Astrocyte (in vitro differentiated cells and primary cell): ENCODE data around the gene PIGU. TPM values are rescaled to one million over a fixed set of nuclear protein-coding genes. Genes with fewer than 3 reads are reported as not detected.

Experiments
- DNase-seq: peaks from one replicate; pipeline ENCODE4 v3.0.0-alpha.2; 2010; ENCODE audit warnings: low read depth
- FAIRE-seq: peaks from 2 replicates; lab custom pipeline; 2011; peaks lifted over from hg19 to GRCh38; lab: Jason Lieb, UNC
- H2AFZ ChIP-seq: 2 replicates; pipeline ENCODE4 v1.6.0; 2012; ENCODE audit warnings: low read depth, low read length, inconsistent platforms
- H3K27ac ChIP-seq: 2 replicates; pipeline ENCODE4 v1.5.1; 2011; ENCODE audit warnings: low read depth, low read length, inconsistent platforms
- H3K27me3 ChIP-seq: 2 replicates; pipeline ENCODE4 v1.6.0; 2011; ENCODE audit warnings: low read length, inconsistent platforms; ENCODE audit not compliant: insufficient read depth
- H3K36me3 ChIP-seq: 2 replicates; pipeline ENCODE4 v1.5.1; 2011; ENCODE audit warnings: low read length, inconsistent platforms; ENCODE audit not compliant: insufficient read depth
- H3K4me1 ChIP-seq: 2 replicates; pipeline ENCODE4 v1.5.1; 2011; ENCODE audit warnings: low read length, inconsistent platforms; ENCODE audit not compliant: insufficient read depth
- H3K4me2 ChIP-seq: 2 replicates; pipeline ENCODE4 v1.6.0; 2012; ENCODE audit warnings: low read length, inconsistent platforms
- H3K4me3 ChIP-seq: 2 replicates; pipeline ENCODE4 v1.5.1; 2011; ENCODE audit warnings: low read depth, mild to moderate bottlenecking, low read length, inconsistent platforms; ENCODE audit not compliant: insufficient read depth
- H3K79me2 ChIP-seq: 2 replicates; pipeline ENCODE4 v1.6.0; 2012; ENCODE audit warnings: mild to moderate bottlenecking, low read length, inconsistent platforms; ENCODE audit not compliant: insufficient read depth
- H3K9ac ChIP-seq: 2 replicates; pipeline ENCODE4 v1.6.0; 2012; ENCODE audit warnings: mild to moderate bottlenecking, low read length, inconsistent platforms
- H3K9me3 ChIP-seq: 2 replicates; pipeline ENCODE4 v1.5.1; 2012; ENCODE audit warnings: low read depth, mild to moderate bottlenecking, low read length, inconsistent platforms; ENCODE audit not compliant: insufficient read depth
- H4K20me1 ChIP-seq: 2 replicates; pipeline ENCODE4 v1.6.0; 2012; ENCODE audit warnings: low read length, inconsistent platforms; ENCODE audit not compliant: insufficient read depth
- H3K27ac Mint-ChIP-seq: one replicate; pipeline ENCODE4 v1.8.0; 2021; ENCODE audit warnings: mild to moderate bottlenecking, mixed read lengths; ENCODE audit not compliant: unreplicated experiment
- H3K27me3 Mint-ChIP-seq: one replicate; pipeline ENCODE4 v1.8.0; 2021; ENCODE audit warnings: low read depth, mixed read lengths; ENCODE audit not compliant: unreplicated experiment
- H3K36me3 Mint-ChIP-seq: one replicate; pipeline ENCODE4 v1.8.0; 2021; ENCODE audit warnings: low read depth, mixed read lengths; ENCODE audit not compliant: unreplicated experiment
- H3K4me1 Mint-ChIP-seq: one replicate; pipeline ENCODE4 v1.8.0; 2021; ENCODE audit warnings: low read depth, mixed read lengths; ENCODE audit not compliant: unreplicated experiment
- H3K4me3 Mint-ChIP-seq: one replicate; pipeline ENCODE4 v1.8.0; 2021; ENCODE audit warnings: mild to moderate bottlenecking, moderate library complexity, mixed read lengths; ENCODE audit not compliant: unreplicated experiment
- H3K9me3 Mint-ChIP-seq: one replicate; pipeline ENCODE4 v1.8.0; 2021; ENCODE audit warnings: mild to moderate bottlenecking, mixed read lengths; ENCODE audit not compliant: unreplicated experiment
- CTCF ChIP-seq: IDR thresholded peaks from 2 replicates; pipeline ENCODE4 v1.5.1; 2011; ENCODE audit warnings: low read depth, mild to moderate bottlenecking, inconsistent platforms, low read length, moderate library complexity; ENCODE audit not compliant: insufficient read depth
- EZH2 ChIP-seq: IDR thresholded peaks from 2 replicates; pipeline ENCODE4 v1.6.1; 2012; ENCODE audit warnings: mild to moderate bottlenecking, low read length, inconsistent platforms; ENCODE audit not compliant: insufficient read depth
- total RNA-seq: library from RNA; stranded (reverse); gene quantifications from 2 replicates; pipeline ENCODE4 v1.2.1, GENCODE V29; 2021

Gene PIGU
- total RNA-seq, 1 donor from 2014 or later, result 16.7 TPM

GRCh38 chr20:34709831-34710567 lies 33.1 kb upstream of the PIGU start:
- Mint-ChIP-seq H3K4me3 (peak overlapping the region; percentile 74), H3K9me3 (no peaks in the 10 kb centered on the region), H3K27me3 (peaks cover 6% of the 10 kb centered on the region), H3K36me3 (peaks cover 5% of the 10 kb centered on the region), H3K27ac (peak overlapping the region; percentile 80), H3K4me1 (peaks cover 29% of the 10 kb centered on the region)
- TF ChIP-seq EZH2 (no peak), CTCF (no peak)
- peak overlapping the region; percentile 56 for H3K4me3 ChIP-seq
- DNase-seq (peak; percentile 47), FAIRE-seq (no peak)
- H3K27me3 ChIP-seq, result no peaks in the 10 kb centered on the region
- H3K36me3 ChIP-seq, result peaks cover 2% of the 10 kb centered on the region
- H3K9ac ChIP-seq, result peak overlapping the region; percentile 83
- H3K79me2 ChIP-seq, result no peaks in the 10 kb centered on the region
- peak overlapping the region; percentile 89 for H3K4me2 ChIP-seq
- peaks cover 30% of the 10 kb centered on the region for H3K4me1 ChIP-seq
- peaks cover 58% of the 10 kb centered on the region for H4K20me1 ChIP-seq
- peak overlapping the region; percentile 74 for H3K27ac ChIP-seq
- peak overlapping the region; percentile 83 for H2AFZ ChIP-seq
- no peaks in the 10 kb centered on the region for H3K9me3 ChIP-seq

- H3K4me1 Mint-ChIP-seq, result peaks cover 23% of the 10 kb centered on the region
- no peak for FAIRE-seq
Measured at GRCh38 chr20:34709044-34709830, 32.3 kb upstream of the PIGU start.

More at GRCh38 chr20:34709044-34709830, 32.3 kb upstream of the PIGU start:
- H3K27ac Mint-ChIP-seq, result no peak overlapping the region
- peak; percentile 68 for DNase-seq
- no peaks in the 10 kb centered on the region for H3K9me3 ChIP-seq
- no peak for TF ChIP-seq CTCF
- TF ChIP-seq EZH2, result no peak
- peak overlapping the region; percentile 83 for H2AFZ ChIP-seq
- no peaks in the 10 kb centered on the region for H3K79me2 ChIP-seq
- H3K36me3 ChIP-seq, result peaks cover 1% of the 10 kb centered on the region
- H3K27ac ChIP-seq, result peak overlapping the region; percentile 74
- H3K4me3 ChIP-seq, result peak overlapping the region; percentile 56
- peak overlapping the region; percentile 89 for H3K4me2 ChIP-seq
- no peaks in the 10 kb centered on the region for H3K9me3 Mint-ChIP-seq
- H3K27me3 ChIP-seq, result no peaks in the 10 kb centered on the region
- H3K27me3 Mint-ChIP-seq, result peaks cover 6% of the 10 kb centered on the region
- peaks cover 33% of the 10 kb centered on the region for H3K4me1 ChIP-seq
- H3K4me3 Mint-ChIP-seq, result peak overlapping the region; percentile 74
- peak overlapping the region; percentile 83 for H3K9ac ChIP-seq
- peaks cover 59% of the 10 kb centered on the region for H4K20me1 ChIP-seq
- peaks cover 4% of the 10 kb centered on the region for H3K36me3 Mint-ChIP-seq
